ENCODE data around the gene SORCS2.
A peak's percentile ranks its signal among the peaks of the same experiment; 100 is the strongest.

The SORCS2 gene

GRCh38 chr4:7204656-7205387, 12.5 kb downstream of the SORCS2 start:
- no peak overlapping the region for H3K4me3 ChIP-seq (ENCODE audit: low read length)
- no peaks in the 10 kb centered on the region for H3K36me3 ChIP-seq (ENCODE audit: insufficient read depth, low read length)
- WGBS = 96% methylated on average over 14 of the region's 14 CpGs
- no peak overlapping the region for H3K27ac ChIP-seq (ENCODE audit: low read depth, low read length)
- peaks cover 33% of the 10 kb centered on the region for H3K4me1 ChIP-seq (ENCODE audit: insufficient read depth, low read length)
- no peak overlapping the region for H3K9ac ChIP-seq (ENCODE audit: low read depth, low read length)
- no peaks in the 10 kb centered on the region for H3K27me3 ChIP-seq (ENCODE audit: insufficient read depth, low read length)
- H3K9me3 ChIP-seq (ENCODE audit: insufficient read depth, low read depth, low read length) = no peaks in the 10 kb centered on the region

- H3K9ac ChIP-seq (ENCODE audit: low read depth, low read length) = 0 out of 2 replicates have a peak overlapping the region, but pooled peaks have one; percentile 13
- 78% methylated on average over 9 of the region's 9 CpGs for WGBS
- no peaks in the 10 kb centered on the region for H3K36me3 ChIP-seq (ENCODE audit: insufficient read depth, low read length)
- H3K27ac ChIP-seq (ENCODE audit: low read depth, low read length) = peak overlapping the region; percentile 25; the same call in 1 of the 2 replicates
- H3K4me3 ChIP-seq (ENCODE audit: low read length) = no peak overlapping the region
- H3K4me1 ChIP-seq (ENCODE audit: insufficient read depth, low read length) = peaks cover 33% of the 10 kb centered on the region
- no peaks in the 10 kb centered on the region for H3K27me3 ChIP-seq (ENCODE audit: insufficient read depth, low read length)
- no peaks in the 10 kb centered on the region for H3K9me3 ChIP-seq (ENCODE audit: insufficient read depth, low read depth, low read length)
Measured at GRCh38 chr4:7206385-7206784, 14.0 kb downstream of the SORCS2 start.

GRCh38 chr4:7206911-7207567, 14.7 kb downstream of the SORCS2 start:
- Histone ChIP-seq H3K27ac (ENCODE audit: low read depth, low read length) (0 out of 2 replicates have a peak overlapping the region, but pooled peaks have one; percentile 25), H3K9ac (ENCODE audit: low read depth, low read length) (0 out of 2 replicates have a peak overlapping the region, but pooled peaks have one; percentile 13)
- 56% methylated on average over 21 of the region's 21 CpGs for whole genome bisulfite sequencing

GRCh38 chr4:7207628-7208231, 15.4 kb downstream of the SORCS2 start:
- 89% methylated on average over 11 of the region's 11 CpGs for WGBS
- no peaks in the 10 kb centered on the region for H3K36me3 ChIP-seq (ENCODE audit: insufficient read depth, low read length)
- H3K9me3 ChIP-seq (ENCODE audit: insufficient read depth, low read depth, low read length) = no peaks in the 10 kb centered on the region
- no peak overlapping the region for H3K4me3 ChIP-seq (ENCODE audit: low read length)
- no peak overlapping the region for H3K9ac ChIP-seq (ENCODE audit: low read depth, low read length)
- H3K27me3 ChIP-seq (ENCODE audit: insufficient read depth, low read length) = no peaks in the 10 kb centered on the region
- H3K27ac ChIP-seq (ENCODE audit: low read depth, low read length) = no peak overlapping the region
- H3K4me1 ChIP-seq (ENCODE audit: insufficient read depth, low read length) = peaks cover 20% of the 10 kb centered on the region; the same call in 1 of the 2 replicates

More at GRCh38 chr4:7206911-7207567, 14.7 kb downstream of the SORCS2 start:
- Histone ChIP-seq H3K4me3 (ENCODE audit: low read length) (no peak overlapping the region), H3K9me3 (ENCODE audit: insufficient read depth, low read depth, low read length) (no peaks in the 10 kb centered on the region), H3K27me3 (ENCODE audit: insufficient read depth, low read length) (no peaks in the 10 kb centered on the region), H3K4me1 (ENCODE audit: insufficient read depth, low read length) (peaks cover 27% of the 10 kb centered on the region), H3K36me3 (ENCODE audit: insufficient read depth, low read length) (no peaks in the 10 kb centered on the region)

GRCh38 chr4:7208509-7209451, 16.4 kb downstream of the SORCS2 start:
- no peak overlapping the region for H3K27ac ChIP-seq (ENCODE audit: low read depth, low read length)
- H3K4me3 ChIP-seq (ENCODE audit: low read length) = no peak overlapping the region
- no peaks in the 10 kb centered on the region for H3K27me3 ChIP-seq (ENCODE audit: insufficient read depth, low read length)
- H3K9ac ChIP-seq (ENCODE audit: low read depth, low read length) = no peak overlapping the region
- WGBS = 93% methylated on average over 21 of the region's 21 CpGs
- H3K9me3 ChIP-seq (ENCODE audit: insufficient read depth, low read depth, low read length) = no peaks in the 10 kb centered on the region
- H3K4me1 ChIP-seq (ENCODE audit: insufficient read depth, low read length) = peaks cover 18% of the 10 kb centered on the region; the same call in 1 of the 2 replicates
- H3K36me3 ChIP-seq (ENCODE audit: insufficient read depth, low read length) = no peaks in the 10 kb centered on the region

GRCh38 chr4:7209699-7210098, 17.4 kb downstream of the SORCS2 start:
- 95% methylated on average over 9 of the region's 9 CpGs for WGBS
- peaks cover 18% of the 10 kb centered on the region; the same call in 1 of the 2 replicates for H3K4me1 ChIP-seq (ENCODE audit: insufficient read depth, low read length)

GRCh38 chr4:7210824-7211223, 18.5 kb downstream of the SORCS2 start:
- Histone ChIP-seq H3K27me3 (ENCODE audit: insufficient read depth, low read length) (no peaks in the 10 kb centered on the region), H3K4me1 (ENCODE audit: insufficient read depth, low read length) (peaks cover 18% of the 10 kb centered on the region; the same call in 1 of the 2 replicates), H3K4me3 (ENCODE audit: low read length) (no peak overlapping the region), H3K9me3 (ENCODE audit: insufficient read depth, low read depth, low read length) (0 out of 2 replicates have a peak, but pooled peaks cover 4% of the 10 kb centered on the region), H3K9ac (ENCODE audit: low read depth, low read length) (no peak overlapping the region), H3K36me3 (ENCODE audit: insufficient read depth, low read length) (no peaks in the 10 kb centered on the region), H3K27ac (ENCODE audit: low read depth, low read length) (no peak overlapping the region)
- 92% methylated on average over 4 of the region's 4 CpGs for WGBS

More at GRCh38 chr4:7209699-7210098, 17.4 kb downstream of the SORCS2 start:
- no peak overlapping the region for H3K4me3 ChIP-seq (ENCODE audit: low read length)
- H3K9me3 ChIP-seq (ENCODE audit: insufficient read depth, low read depth, low read length) = 0 out of 2 replicates have a peak, but pooled peaks cover 4% of the 10 kb centered on the region
- no peak overlapping the region for H3K27ac ChIP-seq (ENCODE audit: low read depth, low read length)
- no peaks in the 10 kb centered on the region for H3K27me3 ChIP-seq (ENCODE audit: insufficient read depth, low read length)
- no peak overlapping the region for H3K9ac ChIP-seq (ENCODE audit: low read depth, low read length)
- H3K36me3 ChIP-seq (ENCODE audit: insufficient read depth, low read length) = no peaks in the 10 kb centered on the region

GRCh38 chr4:7212101-7212674, 19.9 kb downstream of the SORCS2 start:
- H3K27me3 ChIP-seq (ENCODE audit: insufficient read depth, low read length) = no peaks in the 10 kb centered on the region
- H3K4me1 ChIP-seq (ENCODE audit: insufficient read depth, low read length) = peaks cover 9% of the 10 kb centered on the region; the same call in 1 of the 2 replicates
- H3K27ac ChIP-seq (ENCODE audit: low read depth, low read length) = no peak overlapping the region
- no peak overlapping the region for H3K9ac ChIP-seq (ENCODE audit: low read depth, low read length)
- no peaks in the 10 kb centered on the region for H3K36me3 ChIP-seq (ENCODE audit: insufficient read depth, low read length)
- WGBS = 91% methylated on average over 6 of the region's 6 CpGs
- no peak overlapping the region for H3K4me3 ChIP-seq (ENCODE audit: low read length)
- H3K9me3 ChIP-seq (ENCODE audit: insufficient read depth, low read depth, low read length) = 0 out of 2 replicates have a peak, but pooled peaks cover 4% of the 10 kb centered on the region

- peaks cover 2% of the 10 kb centered on the region; the same call in 1 of the 2 replicates for H3K4me1 ChIP-seq (ENCODE audit: insufficient read depth, low read length)
- no peak overlapping the region for H3K9ac ChIP-seq (ENCODE audit: low read depth, low read length)
- no peaks in the 10 kb centered on the region for H3K27me3 ChIP-seq (ENCODE audit: insufficient read depth, low read length)
- H3K4me3 ChIP-seq (ENCODE audit: low read length) = no peak overlapping the region
- no peaks in the 10 kb centered on the region for H3K36me3 ChIP-seq (ENCODE audit: insufficient read depth, low read length)
- WGBS = 77% methylated on average over 6 of the region's 6 CpGs
- 0 out of 2 replicates have a peak, but pooled peaks cover 4% of the 10 kb centered on the region for H3K9me3 ChIP-seq (ENCODE audit: insufficient read depth, low read depth, low read length)
- no peak overlapping the region for H3K27ac ChIP-seq (ENCODE audit: low read depth, low read length)
Measured at GRCh38 chr4:7212921-7213320, 20.6 kb downstream of the SORCS2 start.

- H3K36me3 ChIP-seq (ENCODE audit: insufficient read depth, low read length) = no peaks in the 10 kb centered on the region
- H3K4me1 ChIP-seq (ENCODE audit: insufficient read depth, low read length) = no peaks in the 10 kb centered on the region
- WGBS = 84% methylated on average over 2 of the region's 2 CpGs
- no peak overlapping the region for H3K27ac ChIP-seq (ENCODE audit: low read depth, low read length)
- 0 out of 2 replicates have a peak, but pooled peaks cover 4% of the 10 kb centered on the region for H3K9me3 ChIP-seq (ENCODE audit: insufficient read depth, low read depth, low read length)
- H3K4me3 ChIP-seq (ENCODE audit: low read length) = no peak overlapping the region
- no peaks in the 10 kb centered on the region for H3K27me3 ChIP-seq (ENCODE audit: insufficient read depth, low read length)
- no peak overlapping the region for H3K9ac ChIP-seq (ENCODE audit: low read depth, low read length)
Measured at GRCh38 chr4:7213807-7214206, 21.5 kb downstream of the SORCS2 start.

Measured in HUES64 (cell line).